Activated CD4-positive, alpha-beta T cell treated with anti-CD3 and anti-CD28 coated beads, Interleukin-2, amount 50 U/mL, for 4 hours (primary cell): Measurements from ENCODE around the gene MED12L.

Source experiments
- DNase-seq, 2 experiments: peaks; one replicate each; pipeline ENCODE4 v3.0.0-alpha.2; 2020

Gene MED12L

DNA sequence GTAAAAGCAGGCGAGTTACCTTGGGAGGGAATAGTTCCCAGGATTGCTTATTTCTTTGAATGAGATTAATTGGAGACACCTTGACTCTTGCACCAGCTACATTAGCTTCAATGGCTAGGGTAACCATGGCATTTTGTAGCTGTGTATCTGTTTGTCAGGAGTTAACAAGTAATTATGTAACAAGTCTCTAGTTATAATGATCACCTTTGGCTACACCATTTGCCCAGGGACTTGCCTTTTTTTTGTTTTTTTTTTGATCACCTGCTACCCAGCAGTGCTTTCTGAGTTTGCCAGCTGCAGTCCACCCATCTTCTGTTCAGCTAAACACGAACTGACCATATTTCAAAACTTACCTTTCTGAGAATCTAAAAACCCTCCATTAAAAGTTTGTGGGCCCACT is 2.2 kb downstream of the MED12L start:
- no peak for DNase-seq

DNA sequence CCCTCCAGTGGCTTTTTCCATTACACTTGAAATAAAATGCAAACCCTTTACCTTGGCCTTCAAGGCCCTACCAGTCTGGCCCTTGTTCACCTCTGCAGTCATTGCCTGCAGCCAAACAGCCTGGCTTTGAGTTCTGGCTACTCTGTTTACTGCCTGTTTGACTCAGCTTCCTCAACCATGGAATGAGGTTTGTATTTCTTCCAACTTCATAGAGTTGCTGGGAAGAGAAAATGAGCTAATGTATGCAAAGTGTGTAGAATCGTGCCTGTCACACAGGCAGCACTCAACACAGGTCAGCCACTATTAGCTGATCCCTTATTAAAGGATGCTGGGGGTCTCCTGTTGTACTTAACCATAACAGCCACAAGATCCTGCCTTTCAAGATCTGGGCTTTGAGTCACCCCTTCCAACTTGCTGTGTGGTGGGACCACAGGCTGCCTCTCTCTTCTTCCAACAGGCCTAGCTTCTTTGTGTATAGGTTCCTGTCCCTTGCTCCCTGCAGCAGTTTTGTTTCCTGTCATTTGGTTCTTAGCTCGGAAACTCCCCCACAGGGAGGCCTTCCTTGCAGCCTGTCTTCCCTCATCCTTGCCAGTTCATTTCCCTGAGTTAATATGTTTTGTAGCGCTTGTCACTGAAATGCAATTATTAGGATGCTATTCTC is 6.4 kb downstream of the MED12L start:
- DNase-seq: no peak

DNA sequence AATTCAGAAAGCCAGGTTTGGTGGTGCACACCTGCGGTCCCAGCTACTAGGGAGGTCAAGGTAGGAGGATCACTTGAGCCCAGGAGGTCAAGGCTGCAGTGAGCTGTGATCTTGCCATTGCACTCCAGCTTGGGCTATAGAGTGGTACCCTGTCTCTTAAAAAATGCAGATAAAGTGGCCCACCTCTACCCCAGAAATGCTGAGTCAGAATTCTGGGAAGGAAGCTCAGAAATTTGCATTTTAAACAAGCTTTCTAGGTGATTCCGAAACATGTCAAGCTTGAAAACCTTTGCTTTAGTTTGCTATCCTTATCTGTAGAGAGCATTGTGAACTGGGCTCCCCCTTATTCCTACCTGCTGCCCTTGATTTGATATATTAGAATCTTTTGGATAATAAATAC is 7.7 kb downstream of the MED12L start:
- DNase-seq: no peak

DNA sequence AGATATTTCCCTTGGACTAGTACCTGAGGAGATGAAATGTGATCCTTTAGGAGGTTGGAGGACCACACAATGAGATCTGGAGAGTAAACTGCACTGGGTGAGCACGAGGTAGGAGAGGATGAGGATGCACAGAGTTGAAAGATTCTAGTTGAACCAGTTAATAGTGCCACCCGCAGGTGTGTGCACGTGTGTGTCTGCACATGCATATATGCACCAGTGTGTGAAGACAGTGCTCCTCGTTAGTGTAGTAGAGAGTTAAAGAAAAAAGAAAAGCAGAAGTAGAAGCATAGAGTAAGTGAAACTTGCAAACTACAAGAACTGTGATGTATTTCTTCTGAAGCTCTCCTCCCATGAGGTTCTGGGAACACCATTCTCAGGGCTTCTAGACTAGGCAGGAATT is 8.4 kb downstream of the MED12L start:
- DNase-seq: no peak

DNA sequence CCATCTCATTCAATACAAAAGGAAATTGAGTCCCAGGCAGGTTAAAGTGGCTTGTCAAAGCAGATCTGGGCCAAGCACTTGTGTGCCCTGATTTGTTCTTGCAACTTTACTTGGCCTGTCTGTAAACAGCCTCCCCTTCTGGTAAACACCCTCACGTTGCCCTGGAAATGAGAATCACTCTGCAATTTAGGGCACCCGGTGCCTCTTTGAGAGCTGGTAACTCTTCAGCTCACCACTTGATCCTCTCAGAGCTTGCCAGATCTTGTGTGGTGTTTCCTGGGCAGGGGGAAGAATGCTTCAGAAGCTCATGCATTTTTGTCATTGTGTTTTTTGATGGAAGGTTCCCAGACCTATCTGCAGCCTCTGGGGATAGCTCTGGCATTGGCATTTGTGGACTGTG is 11.3 kb downstream of the MED12L start:
- DNase-seq: no peak

DNA sequence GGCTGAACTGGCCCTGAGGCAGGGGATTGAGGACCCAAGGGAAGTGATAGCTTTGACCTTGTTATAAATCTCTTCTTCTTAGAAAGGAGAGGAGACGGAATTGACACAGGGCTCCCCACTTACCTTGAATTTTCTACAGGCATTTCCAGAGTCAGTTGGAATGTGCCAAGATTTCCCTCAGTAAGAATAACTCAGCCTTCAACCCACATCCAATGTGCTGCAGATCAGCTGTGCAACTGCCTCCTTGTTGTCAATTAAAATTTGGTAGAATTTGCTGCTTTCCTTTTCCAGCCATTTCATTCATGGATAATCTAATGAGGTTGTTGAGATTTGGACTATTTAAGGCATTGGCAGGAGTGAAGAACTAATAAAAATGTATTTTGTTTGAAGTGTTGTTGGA is 14.6 kb downstream of the MED12L start:
- no peak for DNase-seq

DNA sequence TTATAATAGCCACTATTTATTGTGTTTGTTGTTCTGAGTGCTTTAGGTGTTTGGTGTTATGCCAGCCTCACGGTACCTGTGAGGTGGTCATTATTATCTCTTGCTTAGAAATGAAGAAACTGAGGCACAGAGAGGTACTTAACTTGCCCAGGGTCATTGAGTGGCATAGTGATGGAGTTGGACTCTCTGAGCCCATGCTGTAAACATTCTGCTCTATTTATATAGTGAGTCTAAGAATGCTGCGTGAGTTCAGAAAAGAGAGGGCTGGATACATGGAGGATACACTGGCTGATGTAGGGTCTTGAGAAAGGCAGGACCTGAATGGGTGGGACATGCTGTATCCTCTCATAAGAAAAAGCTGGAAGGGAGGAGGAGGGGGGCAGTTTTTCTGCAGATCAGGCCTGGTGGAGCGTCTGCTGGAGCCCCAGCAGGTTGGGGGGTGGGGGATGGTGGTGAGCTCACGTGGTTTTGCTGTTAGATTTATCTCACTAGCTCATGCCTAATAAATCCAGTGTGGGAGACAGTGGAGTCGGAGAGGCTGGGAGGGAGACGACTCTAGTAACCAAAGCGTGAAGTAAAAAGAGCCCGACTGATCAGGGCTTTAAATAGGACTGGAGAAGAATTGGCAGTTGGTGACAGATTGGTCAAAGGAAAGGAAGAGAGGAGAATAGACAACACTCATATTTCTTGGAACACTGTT is 16.0 kb downstream of the MED12L start:
- no peak for DNase-seq

DNA sequence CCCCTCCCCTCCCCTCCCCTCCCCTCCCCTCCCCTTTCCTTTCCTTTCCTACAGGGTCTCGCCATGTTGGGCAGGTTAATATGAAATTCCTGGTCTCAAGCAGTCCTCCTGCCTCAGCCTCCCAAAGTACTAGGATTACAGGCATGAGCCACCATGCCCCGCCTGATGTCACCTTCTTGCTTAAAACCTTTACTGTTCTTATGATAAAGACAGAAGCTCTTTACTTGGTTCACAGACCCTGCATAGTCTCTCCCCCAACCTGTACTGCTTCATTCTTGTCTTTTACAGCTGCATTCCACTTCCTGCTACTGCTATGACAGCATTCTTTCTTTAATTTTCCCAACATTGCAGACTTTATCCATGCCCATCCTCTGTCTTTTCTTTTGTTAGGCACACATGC is 20.8 kb downstream of the MED12L start:
- DNase-seq: no peak

DNA sequence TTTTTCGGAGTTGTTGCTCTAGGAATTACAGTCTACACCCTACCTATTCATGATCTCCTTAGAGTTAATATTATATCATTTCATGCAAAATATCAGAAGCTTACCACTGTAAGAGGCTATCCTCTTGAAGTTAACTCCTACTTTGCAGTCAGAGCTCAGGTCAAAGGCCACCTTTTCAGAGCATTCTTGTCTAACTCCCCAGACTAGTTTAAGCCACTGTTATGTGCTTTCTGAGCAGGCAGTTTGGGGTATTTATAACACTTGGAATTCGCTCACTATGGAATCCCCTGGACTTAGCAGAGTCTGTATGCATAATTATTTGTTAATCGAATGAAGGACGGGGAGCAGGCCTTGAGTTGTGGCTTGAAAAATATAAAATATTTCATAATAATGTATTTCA is 21.7 kb downstream of the MED12L start:
- DNase-seq: no peak

DNA sequence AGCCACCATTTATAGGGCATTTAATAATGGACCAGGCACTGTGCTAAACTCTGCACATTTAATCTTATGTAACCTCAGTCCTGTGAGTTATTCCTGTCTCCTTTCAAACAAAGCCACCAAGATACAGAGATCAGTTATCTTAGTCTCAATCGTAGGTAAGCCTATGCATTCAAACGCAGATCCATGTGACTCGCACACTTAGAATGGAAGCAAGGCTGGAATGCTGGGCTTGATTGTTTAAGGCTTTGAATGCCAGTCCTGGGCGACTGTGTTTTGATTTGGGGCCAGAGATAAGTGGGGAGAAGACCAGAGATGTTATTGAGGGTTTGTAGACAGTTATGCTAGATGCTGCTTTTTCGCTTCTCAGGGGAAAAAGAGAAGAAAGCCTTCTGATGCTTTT is 22.2 kb downstream of the MED12L start:
- DNase-seq: no peak

DNA sequence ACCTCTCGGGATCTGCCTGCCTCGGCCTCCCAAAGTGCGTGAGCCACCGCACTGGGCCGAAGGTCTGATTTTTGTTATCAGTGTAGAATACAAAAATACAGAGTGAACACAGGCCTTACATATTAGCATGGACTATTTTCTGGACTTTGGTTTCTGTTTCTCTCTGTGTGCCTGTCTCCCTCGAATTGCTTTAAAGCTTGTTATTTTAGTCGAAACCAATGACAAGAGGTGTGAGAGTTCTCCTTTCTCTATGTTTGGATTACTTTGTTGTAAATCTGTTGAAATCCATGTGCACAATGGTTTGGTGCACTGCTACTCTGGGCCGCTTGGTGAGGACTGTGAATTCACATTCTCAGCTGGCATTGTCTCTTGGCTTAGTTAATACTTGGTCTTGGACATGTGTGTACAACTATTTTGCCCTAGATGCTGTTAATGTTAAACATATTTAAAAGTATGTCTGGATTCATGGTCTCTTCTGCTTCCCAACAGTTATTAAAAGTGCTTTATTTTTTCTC is 23.9 kb downstream of the MED12L start:
- DNase-seq: no peak

DNA sequence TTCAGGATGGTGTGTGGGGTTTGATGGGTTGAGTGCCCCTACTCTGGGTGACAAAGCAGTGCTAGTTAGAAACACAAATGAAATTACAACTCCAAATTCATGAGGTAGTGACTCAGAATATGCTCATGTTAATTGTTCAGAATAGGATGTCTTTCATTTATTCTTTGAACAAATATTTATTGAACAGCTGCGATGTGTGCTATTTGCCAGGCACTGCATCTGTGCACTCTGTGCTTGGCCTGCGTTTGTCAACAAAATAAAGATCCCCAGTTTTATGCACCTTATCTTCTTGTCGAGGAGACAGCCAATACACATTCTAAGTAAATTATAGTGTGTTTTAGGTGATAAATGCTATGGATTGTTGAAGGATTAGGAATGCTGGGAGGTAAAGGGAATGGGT is 27.3 kb downstream of the MED12L start:
- no peak for DNase-seq

DNA sequence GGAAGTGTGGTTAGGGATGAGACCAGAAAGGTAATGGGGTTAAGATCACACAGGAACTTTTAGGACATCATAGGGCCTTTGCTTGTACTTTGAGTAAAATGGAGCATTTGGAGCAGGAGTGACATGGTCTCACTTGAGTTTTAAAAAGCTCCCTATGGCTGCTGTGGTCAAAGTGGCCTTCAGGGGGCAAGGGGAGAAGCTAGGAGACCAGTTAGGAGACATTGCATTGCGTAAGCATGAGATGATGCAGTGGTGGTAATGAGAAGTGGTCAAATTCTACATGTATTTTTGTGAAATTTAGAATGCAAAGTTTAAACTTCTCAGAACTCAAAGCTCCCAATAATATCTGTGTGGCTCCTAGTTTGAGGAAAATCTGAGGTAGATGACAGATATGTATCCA is 27.9 kb downstream of the MED12L start:
- DNase-seq: no peak

DNA sequence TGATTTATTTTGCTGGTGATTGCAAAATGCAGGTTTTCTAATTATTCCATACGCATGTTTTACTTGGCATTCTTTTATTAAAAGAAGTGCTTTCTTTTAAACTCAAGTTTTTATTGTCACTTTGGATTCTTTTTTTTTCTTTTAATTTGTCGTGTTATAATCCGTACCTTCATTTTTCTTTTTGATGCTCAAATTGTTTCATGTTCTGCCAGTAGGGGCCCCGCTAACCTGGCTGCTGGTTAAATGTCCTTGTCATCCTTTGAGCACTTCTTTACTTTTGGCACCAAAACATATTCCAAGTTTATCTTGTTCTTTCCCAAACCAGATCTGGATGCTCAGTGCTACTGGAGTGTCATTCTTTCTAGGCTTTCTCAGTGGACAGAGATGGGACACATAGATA is 31.6 kb downstream of the MED12L start:
- DNase-seq: no peak

DNA sequence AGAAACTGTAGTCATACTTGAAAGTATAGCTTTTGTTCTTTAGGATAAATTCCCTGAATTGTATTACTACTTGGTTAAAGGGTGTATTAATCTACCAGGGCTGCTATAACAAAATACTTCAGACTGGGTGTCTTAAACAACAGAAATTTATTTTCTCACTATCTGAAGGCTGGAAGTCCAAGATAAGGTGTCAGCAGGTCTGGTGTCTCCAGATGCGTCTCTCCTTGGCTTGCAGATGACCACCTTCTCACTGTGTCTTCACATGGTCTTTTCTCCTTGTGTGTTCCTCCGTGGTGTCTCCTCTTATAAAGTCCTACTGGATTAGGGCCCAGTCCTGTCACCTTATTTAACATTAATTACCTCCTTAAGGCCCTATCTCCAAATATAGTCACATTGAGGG is 33.7 kb downstream of the MED12L start:
- DNase-seq: no peak

DNA sequence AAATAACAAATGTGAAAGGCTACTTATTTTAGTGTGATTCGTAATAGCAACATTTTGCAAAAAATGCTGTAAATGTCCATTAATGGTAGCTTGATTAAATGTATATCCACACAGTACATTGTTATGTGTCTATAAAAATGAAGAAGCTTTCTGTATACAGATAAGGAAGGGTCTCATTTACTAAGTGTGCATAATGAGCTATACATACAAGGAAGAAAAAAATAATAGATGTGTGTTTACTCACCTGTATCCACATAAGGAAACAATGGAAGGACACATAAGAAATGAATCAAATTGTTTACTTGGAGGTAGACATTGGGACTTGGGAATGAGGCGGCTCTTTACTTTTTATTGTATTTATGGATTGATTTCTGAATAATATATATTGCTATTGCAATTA is 34.9 kb downstream of the MED12L start:
- no peak for DNase-seq

DNA sequence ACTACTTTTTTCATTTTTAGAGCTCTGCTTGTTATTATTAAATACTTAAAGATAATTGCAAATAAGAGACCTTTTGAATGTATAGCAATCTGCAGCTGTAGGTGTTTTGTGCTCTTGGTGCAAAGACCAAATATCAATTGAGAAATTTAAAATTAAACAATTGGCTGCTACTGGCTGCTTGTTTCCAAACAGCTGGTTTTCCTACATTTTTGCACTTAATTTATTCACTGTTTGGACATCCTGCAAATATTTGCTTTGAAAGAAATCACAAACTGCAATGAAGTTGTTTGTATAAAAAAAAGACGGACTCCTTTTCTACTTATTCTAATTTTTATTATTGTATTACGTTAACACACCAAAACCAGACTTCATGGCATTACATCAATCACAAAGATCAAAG is 35.6 kb downstream of the MED12L start:
- DNase-seq: no peak

DNA sequence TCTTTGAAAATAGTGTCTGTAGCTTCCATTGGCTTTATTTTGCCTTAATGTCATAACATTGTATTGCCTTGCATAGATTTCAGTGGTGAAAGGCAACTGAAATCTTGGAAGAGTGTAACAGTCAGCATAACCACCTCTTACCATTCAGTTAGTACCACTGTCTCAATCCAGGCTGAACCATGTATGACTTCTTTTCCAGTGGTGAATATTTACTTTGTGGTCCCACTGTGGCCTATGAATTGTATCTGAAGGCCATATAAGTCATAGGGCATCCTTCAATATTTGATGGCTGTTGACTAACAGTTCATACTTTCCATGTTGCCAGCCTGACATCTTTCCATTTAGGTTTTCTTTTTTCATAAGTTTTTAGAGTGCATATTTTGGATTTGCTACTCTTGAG is 38.4 kb downstream of the MED12L start:
- no peak for DNase-seq

DNA sequence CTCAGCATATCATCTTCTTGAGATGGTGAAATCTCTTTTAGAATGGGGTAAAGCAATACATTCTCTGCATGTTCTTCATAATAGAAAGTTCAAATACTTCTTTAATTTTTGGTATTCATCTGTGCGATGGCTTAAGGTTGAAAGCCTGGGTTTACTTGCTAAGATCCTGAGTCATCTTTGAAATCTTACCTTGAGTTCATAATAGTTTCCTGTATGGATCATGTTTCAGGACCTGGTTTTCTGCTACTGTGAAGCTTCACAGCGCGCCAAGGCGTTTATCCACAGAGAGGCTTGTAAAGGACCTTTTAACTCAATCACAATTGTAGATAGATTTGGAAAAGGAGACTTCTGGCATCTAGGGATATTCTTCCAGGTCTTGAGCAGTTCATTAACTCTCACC is 39.0 kb downstream of the MED12L start:
- DNase-seq: no peak

DNA sequence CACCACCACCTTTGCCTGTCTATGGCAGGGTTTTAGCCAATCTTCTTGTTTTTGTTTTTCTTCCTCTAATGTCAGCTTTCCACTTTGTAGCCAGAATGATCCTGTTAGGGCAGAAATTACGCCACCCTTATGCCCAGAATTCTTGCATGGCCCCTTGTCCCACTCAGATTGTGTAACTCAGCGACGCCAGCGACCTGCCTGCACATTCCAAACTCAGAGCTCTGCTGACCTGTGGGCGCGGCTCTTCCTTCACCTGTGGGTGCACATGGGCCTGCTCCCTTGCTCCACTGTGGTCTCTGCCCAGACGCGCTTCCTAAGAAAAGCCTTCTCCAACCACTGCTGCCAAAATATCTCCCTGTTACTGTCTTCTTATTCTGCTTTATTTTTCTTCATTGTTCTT is 45.0 kb downstream of the MED12L start:
- no peak for DNase-seq

DNA sequence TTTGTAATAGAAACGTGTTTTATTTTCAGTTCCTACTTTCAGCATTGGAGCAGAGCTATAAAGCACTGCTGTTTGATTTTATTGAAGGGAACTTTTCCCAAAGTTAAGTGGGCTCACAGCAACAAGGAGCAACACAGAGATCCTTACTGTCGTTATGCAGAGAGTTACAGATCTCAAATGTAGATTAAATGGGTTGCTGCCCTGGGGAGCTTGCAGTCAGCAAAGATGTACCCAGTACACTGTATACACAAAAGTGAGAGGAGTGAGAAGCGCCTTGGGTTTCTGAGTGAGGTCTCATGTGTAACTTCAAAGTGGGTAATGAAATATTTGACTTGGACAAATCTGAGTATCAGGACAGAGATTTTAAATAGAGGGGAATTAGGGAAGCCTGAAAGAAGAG is 47.7 kb downstream of the MED12L start:
- no peak for DNase-seq

DNA sequence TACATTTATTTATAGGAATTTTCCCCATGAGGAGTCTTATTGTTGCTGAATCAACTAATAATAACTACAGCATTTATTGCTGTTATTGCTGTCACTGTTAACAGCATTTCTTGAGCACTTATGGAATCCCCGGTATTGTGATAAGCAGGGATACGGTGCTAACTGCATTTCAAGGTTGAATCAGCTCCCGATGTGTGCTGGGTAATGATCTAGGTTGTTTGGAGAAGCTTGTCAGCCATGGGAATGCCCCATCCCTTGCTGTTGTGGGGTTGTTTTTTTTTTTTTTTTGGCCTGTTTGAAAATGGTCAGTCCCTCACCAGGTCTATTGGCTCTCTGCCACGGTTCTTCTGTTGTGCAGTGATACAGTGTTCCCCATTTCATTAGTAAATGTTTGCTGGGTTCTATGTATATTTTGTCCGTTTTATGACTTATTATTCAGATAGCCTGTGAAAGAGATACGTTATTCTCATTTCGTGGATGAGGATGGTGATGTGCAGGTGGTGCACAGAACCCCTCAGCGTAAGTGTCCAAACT is 48.5 kb downstream of the MED12L start:
- no peak for DNase-seq

DNA sequence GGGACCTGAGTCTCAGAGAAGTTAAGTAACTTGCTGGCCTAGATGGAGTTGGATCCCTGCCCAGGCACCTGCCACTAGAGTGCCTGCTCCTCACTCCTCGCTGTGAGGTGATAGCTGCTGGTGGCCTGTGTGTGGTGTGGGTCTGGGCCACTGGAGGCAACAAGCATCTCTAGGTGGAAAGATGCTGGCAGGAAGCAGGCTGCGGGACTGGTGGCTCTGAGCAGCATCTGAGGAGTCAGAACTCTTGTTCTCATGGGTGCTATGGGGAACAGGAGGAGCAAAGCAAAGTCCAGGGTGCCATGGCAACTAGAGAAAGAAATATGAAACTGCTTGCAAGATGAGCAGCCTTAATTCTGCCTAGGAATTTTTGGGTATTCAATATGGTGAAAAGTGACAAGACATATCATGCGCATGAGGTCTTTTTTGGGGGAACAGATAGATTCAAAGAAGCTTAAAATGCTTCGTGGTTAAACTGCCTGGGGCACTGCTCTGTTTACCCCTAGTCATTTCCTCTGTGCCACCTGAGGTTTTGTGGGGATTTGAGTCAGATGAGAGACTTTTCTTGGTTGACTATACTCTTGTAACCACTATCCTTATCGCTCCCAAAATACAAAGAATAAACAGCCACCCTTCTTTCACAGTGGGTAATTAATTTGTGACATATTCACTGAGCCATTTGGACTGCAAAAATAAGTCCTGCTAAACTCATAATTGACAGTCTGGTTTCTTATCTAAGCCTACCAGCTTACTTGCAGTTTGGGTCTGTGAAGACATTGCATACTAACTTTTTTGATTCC is 50.3 kb downstream of the MED12L start:
- no peak for DNase-seq

DNA sequence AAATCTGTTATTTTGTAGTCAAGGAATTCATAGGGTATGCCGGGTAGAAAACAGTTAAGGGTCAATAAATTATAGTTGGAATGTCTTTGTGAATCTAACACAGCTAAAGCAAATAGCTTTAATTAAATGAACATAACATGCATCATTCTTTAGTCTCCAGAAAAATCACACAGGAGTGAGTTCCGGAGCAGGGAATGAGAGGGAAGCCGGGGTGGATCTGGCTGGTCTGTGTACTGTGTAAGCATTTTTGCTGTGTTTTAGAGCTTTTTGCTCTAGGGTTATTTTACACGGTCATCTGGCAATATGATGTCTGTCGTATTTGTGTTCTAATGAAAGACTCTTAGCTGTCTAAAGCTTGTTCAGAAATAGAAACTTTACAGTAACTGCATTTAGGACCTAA is 57.5 kb downstream of the MED12L start:
- DNase-seq: no peak
